ENCODE data around the gene ZBTB20. TPM values are rescaled to one million over a fixed set of nuclear protein-coding genes. Genes with fewer than 3 reads are reported as not detected.

ZBTB20 gene
- total RNA-seq, 1 donor from 2014 or later: 19.1 TPM

DNA sequence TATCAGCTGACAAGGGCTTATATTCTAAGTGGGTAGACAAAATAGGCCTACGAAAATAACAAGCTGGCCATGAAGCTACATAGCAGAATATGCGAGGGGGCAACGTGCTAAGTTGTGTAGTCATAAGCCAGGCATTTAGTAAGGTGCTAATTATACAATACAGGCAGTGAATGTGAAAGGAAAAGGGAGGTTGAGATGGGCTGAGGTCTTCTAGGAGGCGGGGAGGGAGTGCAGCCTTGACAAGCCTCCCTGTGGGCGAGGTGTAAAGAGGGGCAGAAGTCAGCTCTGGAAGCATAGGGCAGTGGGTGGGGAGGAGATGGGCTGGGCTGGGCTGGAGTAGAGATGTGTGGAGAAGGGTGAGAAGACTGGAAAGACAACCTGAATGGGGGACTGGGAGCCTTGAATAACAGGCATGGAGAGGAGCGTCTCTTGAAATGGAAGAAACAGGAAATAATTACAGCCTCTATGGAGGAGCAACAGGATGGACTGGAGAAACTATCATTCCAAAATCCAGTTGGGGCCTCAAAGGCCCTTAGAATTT is 852.1 kb downstream of the ZBTB20 start:
- no peaks in the 10 kb centered on the region for H3K4me1 Mint-ChIP-seq (ENCODE audit: unreplicated experiment)
- DNase-seq (ENCODE audit: extremely low spot score, unreplicated experiment): no peak

DNA sequence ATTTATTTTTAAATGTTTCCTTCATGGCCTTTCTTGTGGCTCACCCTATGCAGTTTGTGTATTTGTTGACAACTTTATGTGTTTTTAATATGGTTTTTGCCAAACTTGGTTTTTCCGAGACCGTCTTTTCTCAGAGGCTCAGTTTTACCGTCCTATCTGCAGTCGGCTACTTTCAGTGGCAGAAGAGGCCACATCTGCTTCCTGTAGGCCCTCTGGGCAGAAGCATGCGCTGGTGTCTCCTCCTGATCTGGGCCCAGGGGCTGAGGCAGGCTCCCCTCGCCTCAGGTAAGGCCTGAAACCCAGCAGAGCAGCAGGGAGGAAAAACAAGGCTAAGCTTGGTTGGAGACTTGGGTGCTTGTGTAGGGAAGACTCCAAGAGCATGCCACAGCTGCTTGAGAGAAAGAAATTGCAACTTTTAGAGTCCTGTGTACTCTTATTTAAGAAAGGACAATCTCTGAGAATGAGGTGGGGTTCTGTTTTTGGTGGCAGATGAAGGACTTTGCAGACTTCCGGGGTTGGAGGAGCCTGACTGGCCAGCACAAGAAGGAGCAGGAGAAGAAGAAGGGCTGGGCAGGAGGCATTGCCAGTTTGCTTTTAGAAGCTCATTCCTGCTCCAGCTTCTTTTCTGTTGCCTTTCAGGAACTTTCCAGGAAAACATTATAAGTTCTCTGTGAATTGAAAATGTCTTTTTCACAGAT is 853.1 kb downstream of the ZBTB20 start, which contains the start of gene TIGIT:
TSS of gene TIGIT (plus strand) at position 191 of the 698 bp plus-strand sequence. CDS start at position 225, 34 bp downstream.
- Mint-ChIP-seq H3K36me3 (ENCODE audit: unreplicated experiment) (no peaks in the 10 kb centered on the region), H3K27me3 (ENCODE audit: unreplicated experiment) (peaks cover 13% of the 10 kb centered on the region), H3K4me3 (ENCODE audit: unreplicated experiment) (no peak within 1 kb of the TSS), H3K9me3 (ENCODE audit: unreplicated experiment) (no peaks in the 10 kb centered on the region), H3K4me1 (ENCODE audit: unreplicated experiment) (no peaks in the 10 kb centered on the region), H3K27ac (ENCODE audit: unreplicated experiment) (no peak within 1 kb of the TSS)
- TF ChIP-seq, protein P1, sequence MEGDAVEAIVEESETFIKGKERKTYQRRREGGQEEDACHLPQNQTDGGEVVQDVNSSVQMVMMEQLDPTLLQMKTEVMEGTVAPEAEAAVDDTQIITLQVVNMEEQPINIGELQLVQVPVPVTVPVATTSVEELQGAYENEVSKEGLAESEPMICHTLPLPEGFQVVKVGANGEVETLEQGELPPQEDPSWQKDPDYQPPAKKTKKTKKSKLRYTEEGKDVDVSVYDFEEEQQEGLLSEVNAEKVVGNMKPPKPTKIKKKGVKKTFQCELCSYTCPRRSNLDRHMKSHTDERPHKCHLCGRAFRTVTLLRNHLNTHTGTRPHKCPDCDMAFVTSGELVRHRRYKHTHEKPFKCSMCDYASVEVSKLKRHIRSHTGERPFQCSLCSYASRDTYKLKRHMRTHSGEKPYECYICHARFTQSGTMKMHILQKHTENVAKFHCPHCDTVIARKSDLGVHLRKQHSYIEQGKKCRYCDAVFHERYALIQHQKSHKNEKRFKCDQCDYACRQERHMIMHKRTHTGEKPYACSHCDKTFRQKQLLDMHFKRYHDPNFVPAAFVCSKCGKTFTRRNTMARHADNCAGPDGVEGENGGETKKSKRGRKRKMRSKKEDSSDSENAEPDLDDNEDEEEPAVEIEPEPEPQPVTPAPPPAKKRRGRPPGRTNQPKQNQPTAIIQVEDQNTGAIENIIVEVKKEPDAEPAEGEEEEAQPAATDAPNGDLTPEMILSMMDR (IDR thresholded peaks at IDR 0.05): no peak
- DNase-seq (ENCODE audit: extremely low spot score, unreplicated experiment): no peak

More for the DNA sequence above, 852.1 kb downstream of the ZBTB20 start:
- TF ChIP-seq, protein P1 (IDR thresholded peaks at IDR 0.05): no peak
- Mint-ChIP-seq H3K36me3 (ENCODE audit: unreplicated experiment) (no peaks in the 10 kb centered on the region), H3K4me3 (ENCODE audit: unreplicated experiment) (no peak overlapping the region), H3K27ac (ENCODE audit: unreplicated experiment) (no peak overlapping the region), H3K9me3 (ENCODE audit: unreplicated experiment) (no peaks in the 10 kb centered on the region), H3K27me3 (ENCODE audit: unreplicated experiment) (peaks cover 16% of the 10 kb centered on the region)

DNA sequence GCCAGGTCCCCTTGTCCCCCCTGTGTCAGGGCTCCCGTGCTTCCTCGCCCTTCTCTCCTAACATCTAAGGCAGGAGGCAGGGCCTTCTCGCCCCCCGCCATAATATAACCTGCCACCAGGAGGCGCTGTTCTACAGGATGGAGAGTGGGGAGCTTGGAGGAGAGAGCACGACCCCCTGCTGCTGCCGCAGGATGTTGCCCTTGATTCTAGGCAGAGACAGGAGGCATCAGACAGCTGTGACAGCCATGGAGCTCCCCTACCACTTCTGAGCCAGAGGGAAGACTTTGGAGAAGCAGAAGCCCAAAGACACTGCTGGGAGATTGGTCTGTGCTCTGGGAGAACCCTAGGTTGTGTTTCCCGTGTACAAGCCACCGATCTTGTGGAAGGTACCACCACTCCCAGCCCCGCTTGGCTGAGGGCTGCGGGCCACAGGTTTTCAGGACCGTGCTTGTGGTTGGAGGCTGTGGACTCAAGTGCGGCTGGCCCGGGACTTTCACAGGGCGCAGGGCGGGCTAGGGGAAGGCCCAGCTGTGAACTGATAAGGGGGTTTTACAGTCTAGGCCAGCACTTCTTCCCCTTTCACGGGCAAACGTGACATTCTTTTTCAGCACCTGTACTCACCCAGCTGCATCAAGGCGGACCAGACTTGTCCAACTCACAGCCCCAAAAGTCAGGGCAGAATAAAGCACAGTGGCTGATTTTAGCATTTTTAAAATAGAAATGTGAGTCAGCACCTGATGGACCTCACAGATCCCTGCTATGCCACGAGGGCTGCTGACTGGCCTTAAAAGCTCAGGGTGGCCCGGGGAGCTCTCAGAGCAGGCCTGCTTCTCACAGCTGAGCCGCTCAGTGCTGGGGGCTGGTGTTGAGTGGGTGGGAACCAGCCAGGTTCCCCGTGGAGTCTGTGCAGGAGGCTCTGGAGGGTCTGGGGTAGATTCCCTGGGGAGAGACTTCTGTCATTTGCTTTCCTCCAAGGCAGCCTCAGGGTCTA is 855.9 kb downstream of the ZBTB20 start:
- no peak overlapping the region for H3K27ac Mint-ChIP-seq (ENCODE audit: unreplicated experiment)
- no peak overlapping the region for H3K4me3 Mint-ChIP-seq (ENCODE audit: unreplicated experiment)
- DNase-seq (ENCODE audit: extremely low spot score, unreplicated experiment): no peak
- no peaks in the 10 kb centered on the region for H3K4me1 Mint-ChIP-seq (ENCODE audit: unreplicated experiment)
- no peaks in the 10 kb centered on the region for H3K9me3 Mint-ChIP-seq (ENCODE audit: unreplicated experiment)
- TF ChIP-seq, protein P1 (IDR thresholded peaks at IDR 0.05): peak; percentile 54
- peaks cover 22% of the 10 kb centered on the region for H3K27me3 Mint-ChIP-seq (ENCODE audit: unreplicated experiment)
- H3K36me3 Mint-ChIP-seq (ENCODE audit: unreplicated experiment): no peaks in the 10 kb centered on the region

DNA sequence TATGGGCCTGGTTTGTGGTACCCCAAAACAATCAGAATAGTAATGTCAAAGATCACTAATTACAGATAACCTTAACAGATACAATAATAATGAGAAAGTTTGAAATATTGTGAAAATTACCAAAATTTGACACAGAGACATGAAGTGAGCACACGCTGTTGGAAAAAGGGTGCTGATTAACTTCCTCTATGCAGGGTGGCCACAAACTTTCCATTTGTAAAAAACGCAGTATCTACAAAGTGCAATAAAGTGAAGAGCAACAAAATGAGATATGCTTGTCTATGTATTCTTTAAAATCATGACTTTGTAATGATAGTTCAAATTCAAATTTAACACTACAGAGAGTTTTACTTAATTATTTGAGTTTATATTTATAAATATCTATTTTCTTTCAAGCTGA is 860.8 kb downstream of the ZBTB20 start:
- Mint-ChIP-seq H3K9me3 (ENCODE audit: unreplicated experiment) (no peaks in the 10 kb centered on the region), H3K36me3 (ENCODE audit: unreplicated experiment) (no peaks in the 10 kb centered on the region), H3K4me1 (ENCODE audit: unreplicated experiment) (no peaks in the 10 kb centered on the region), H3K27me3 (ENCODE audit: unreplicated experiment) (peaks cover 23% of the 10 kb centered on the region), H3K27ac (ENCODE audit: unreplicated experiment) (no peak overlapping the region), H3K4me3 (ENCODE audit: unreplicated experiment) (no peak overlapping the region)
- no peak for DNase-seq (ENCODE audit: extremely low spot score, unreplicated experiment)
- TF ChIP-seq, protein P1 (IDR thresholded peaks at IDR 0.05): no peak
